ENCODE results near the gene DDX27.
A peak's percentile ranks its signal among the peaks of the same experiment; 100 is the strongest.

The DDX27 gene

DNA sequence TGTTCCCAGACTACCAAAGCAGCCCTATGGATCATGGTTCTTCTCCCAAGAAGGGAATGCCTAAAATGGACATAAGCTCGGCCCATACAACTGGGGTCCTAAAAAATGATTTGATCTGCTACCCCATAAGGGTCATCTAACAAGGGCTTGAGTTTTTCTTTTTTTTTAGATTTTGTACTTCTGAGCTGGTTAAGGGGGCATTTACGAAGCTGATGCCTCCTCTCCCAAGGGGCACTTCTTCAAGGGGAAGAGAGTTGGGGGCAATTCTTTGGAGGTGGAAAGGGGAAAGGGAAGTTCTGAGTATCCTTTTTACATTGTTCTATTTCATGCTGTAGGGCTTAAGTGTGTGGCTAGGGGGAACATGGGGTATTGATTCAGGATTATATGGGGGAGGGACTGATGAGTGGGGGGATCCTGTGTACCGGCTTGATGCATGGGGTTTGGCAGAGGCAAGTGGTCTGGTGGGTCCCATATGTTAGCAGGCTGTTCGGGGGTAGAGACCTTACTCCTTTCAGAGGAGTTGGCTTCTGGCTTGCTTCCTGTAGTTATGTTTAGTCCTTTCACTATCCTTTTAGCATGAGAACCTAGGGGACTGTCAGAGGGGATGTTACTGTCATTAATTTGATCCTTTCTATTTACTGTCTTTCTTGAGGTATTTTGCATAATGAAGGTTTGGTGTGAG is 66.7 kb downstream of the DDX27 start:
- 84% methylated on average over 4 of the region's 4 CpGs for WGBS
- Histone ChIP-seq H3K9me3 (ENCODE audit: insufficient read depth, low read depth, low read length) (no peaks in the 10 kb centered on the region), H3K9ac (ENCODE audit: low read depth, low read length) (peak overlapping the region; percentile 64; the same call in 1 of the 2 replicates), H3K27me3 (ENCODE audit: insufficient read depth, low read length) (no peaks in the 10 kb centered on the region), H3K36me3 (ENCODE audit: insufficient read depth, low read length) (peaks cover 99% of the 10 kb centered on the region), H3K4me3 (ENCODE audit: low read length) (peak overlapping the region; percentile 96; the same call in 1 of the 2 replicates), H3K27ac (ENCODE audit: low read depth, low read length) (peak overlapping the region; percentile 85), H3K4me1 (ENCODE audit: insufficient read depth, low read length) (peaks cover 23% of the 10 kb centered on the region)

DNA sequence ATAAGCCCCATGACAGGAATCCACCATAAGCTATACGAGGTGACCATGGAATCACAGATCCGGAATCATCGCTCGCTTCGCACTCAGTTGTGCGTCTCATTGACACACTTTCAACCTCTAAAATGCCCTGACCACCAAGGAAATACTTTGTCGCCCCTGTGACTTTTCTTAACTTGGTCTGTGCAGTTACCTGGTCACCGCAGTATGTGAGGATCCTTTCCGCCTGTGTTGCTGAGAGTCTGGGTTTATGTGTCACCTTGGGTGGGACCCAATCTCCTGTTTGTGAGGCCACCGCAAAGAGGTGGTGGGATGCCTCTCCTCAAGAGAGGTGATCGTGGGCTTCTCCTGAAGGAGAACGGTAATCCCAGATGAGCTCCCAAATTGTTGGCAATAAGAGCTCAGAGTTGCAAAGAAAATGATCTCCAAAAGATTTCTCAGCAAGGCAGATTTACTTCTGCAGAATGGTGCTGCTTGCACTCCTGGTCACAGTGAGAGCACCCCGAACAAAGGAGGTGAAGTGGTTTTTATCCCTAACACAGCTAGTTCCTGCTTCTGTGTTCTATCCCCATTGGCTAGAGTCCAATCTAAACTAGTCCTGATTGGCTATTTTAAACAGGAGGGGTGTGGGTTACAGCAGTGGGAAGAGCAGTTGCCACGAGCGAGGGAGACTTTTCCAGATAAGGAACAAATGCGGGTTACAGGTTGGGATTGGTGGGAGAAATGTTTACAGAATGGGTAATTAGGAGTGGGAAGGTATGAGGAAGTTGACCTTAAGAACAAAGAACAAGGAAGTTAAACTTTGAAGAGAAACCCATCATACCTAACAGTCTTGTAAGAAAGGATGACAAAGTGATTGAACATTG is 67.7 kb downstream of the DDX27 start:
- H3K4me3 ChIP-seq (ENCODE audit: low read length) = peak overlapping the region; percentile 96; the same call in 1 of the 2 replicates
- peaks cover 97% of the 10 kb centered on the region for H3K36me3 ChIP-seq (ENCODE audit: insufficient read depth, low read length)
- no peaks in the 10 kb centered on the region for H3K9me3 ChIP-seq (ENCODE audit: insufficient read depth, low read depth, low read length)
- H3K9ac ChIP-seq (ENCODE audit: low read depth, low read length) = peak overlapping the region; percentile 64; the same call in 1 of the 2 replicates
- no peaks in the 10 kb centered on the region for H3K27me3 ChIP-seq (ENCODE audit: insufficient read depth, low read length)
- peaks cover 23% of the 10 kb centered on the region for H3K4me1 ChIP-seq (ENCODE audit: insufficient read depth, low read length)
- peak overlapping the region; percentile 85 for H3K27ac ChIP-seq (ENCODE audit: low read depth, low read length)
- WGBS = 90% methylated on average over 16 of the region's 16 CpGs

DNA sequence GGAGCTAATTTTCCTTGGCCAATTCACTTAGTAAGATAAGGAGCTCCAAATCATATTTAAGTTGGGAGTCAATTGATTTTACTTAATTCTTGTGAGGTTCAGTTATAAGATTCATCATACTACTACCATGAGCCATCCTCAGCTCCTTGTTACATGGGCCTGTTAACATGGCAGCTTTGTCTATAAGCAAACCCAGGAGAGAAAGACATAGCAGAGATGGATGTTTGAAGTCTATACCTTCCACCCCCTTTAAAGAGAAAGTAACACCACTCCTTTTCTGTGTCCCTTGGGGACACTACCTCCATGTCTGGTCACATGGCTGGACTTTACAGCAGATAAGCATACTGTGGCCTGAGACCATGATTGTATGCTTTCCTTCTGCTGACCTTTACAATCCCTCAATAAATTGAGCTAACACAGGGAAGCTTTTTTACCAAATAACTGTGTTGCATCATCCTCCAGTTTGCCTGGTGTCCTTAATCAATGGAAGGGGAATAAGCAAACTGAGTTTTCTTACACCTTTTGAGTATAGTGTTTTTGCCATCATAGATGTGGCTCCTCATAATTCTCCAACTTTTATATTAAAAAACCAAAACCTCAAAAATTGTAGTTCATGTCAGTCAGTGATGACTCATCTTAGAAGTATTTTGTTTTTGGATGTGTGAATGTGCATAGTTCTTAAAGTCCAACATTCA is 68.5 kb downstream of the DDX27 start:
- peaks cover 89% of the 10 kb centered on the region for H3K36me3 ChIP-seq (ENCODE audit: insufficient read depth, low read length)
- H3K4me3 ChIP-seq (ENCODE audit: low read length) = no peak overlapping the region
- no peaks in the 10 kb centered on the region for H3K9me3 ChIP-seq (ENCODE audit: insufficient read depth, low read depth, low read length)
- H3K9ac ChIP-seq (ENCODE audit: low read depth, low read length) = peak overlapping the region; percentile 30; the same call in 1 of the 2 replicates
- no peaks in the 10 kb centered on the region for H3K27me3 ChIP-seq (ENCODE audit: insufficient read depth, low read length)
- peak overlapping the region; percentile 79 for H3K27ac ChIP-seq (ENCODE audit: low read depth, low read length)
- H3K4me1 ChIP-seq (ENCODE audit: insufficient read depth, low read length) = peaks cover 23% of the 10 kb centered on the region

DNA sequence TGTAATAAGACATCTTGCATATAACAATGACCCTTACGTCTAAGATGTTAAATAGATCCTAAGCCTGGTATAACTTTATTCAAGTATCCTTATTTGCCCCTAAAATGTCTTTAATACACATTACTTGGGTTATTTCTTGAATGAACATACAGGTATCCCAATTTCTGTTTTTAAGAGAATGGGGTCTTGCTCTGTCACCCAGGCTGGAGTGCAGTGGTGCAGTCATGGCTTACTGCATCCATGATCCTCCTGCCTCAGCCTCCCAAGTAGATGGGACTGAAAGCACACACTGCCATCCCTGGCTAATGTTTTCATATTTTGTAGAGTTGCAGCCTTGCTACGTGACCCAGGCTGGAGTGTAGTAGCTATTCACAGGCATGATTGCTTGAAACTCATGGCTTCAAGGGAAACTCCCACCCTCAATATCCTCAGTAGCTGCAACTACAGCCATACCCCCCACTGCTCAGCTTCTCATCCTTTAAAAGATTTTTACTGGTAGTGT is 69.1 kb downstream of the DDX27 start:
- H3K4me1 ChIP-seq (ENCODE audit: insufficient read depth, low read length) = peaks cover 23% of the 10 kb centered on the region
- H3K36me3 ChIP-seq (ENCODE audit: insufficient read depth, low read length) = peaks cover 83% of the 10 kb centered on the region
- H3K9ac ChIP-seq (ENCODE audit: low read depth, low read length) = peak overlapping the region; percentile 19; the same call in 1 of the 2 replicates
- no peak overlapping the region for H3K4me3 ChIP-seq (ENCODE audit: low read length)
- H3K27ac ChIP-seq (ENCODE audit: low read depth, low read length) = peak overlapping the region; percentile 79
- H3K9me3 ChIP-seq (ENCODE audit: insufficient read depth, low read depth, low read length) = no peaks in the 10 kb centered on the region
- 100% methylated on average over 2 of the region's 2 CpGs for WGBS
- H3K27me3 ChIP-seq (ENCODE audit: insufficient read depth, low read length) = no peaks in the 10 kb centered on the region

DNA sequence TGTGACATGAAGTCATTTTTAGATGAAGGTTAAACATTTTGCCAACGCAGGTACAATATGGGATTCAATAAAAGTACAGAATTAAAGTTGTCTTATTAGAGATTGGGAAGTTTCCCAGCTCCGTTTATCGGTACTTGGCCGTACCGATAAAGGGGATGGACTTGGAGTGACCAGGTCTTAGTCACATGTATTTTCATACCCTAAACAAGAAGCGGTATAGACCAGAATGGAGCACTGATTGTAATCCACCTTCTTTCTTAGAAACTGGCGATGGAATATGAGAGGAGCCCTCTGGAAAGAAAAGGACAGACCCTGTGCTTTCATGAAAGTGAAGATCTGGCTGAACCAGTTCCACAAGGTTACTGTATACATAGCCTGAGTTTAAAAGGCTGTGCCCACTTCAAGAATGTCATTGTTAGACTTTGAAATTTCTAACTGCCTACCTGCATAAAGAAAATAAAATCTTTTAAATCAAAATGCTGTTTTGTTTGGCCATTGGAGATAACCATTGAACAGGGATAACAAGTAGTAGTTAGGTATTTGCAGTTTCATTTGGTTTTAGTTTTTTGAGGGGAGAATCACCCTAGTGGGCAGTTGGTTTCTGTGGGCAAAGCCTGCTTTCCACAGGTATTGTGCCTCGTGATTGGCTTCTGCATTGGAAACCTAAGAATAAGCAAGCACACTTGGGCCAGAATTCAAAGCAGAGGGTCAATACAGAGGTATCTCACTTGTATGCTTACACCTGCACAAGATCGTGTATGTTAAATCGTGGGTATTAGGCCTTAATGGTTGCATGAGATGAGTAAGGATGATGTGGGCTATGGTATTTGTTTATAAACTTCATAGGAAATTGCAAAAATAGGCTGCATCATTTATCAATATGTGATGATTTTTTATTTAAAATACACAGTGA is 69.8 kb downstream of the DDX27 start:
- 93% methylated on average over 10 of the region's 10 CpGs for WGBS
- H3K27me3 ChIP-seq (ENCODE audit: insufficient read depth, low read length) = no peaks in the 10 kb centered on the region
- H3K9me3 ChIP-seq (ENCODE audit: insufficient read depth, low read depth, low read length) = no peaks in the 10 kb centered on the region
- H3K4me3 ChIP-seq (ENCODE audit: low read length) = no peak overlapping the region
- H3K36me3 ChIP-seq (ENCODE audit: insufficient read depth, low read length) = peaks cover 75% of the 10 kb centered on the region
- H3K27ac ChIP-seq (ENCODE audit: low read depth, low read length) = peak overlapping the region; percentile 79
- H3K4me1 ChIP-seq (ENCODE audit: insufficient read depth, low read length) = peaks cover 23% of the 10 kb centered on the region
- H3K9ac ChIP-seq (ENCODE audit: low read depth, low read length) = peak overlapping the region; percentile 19

DNA sequence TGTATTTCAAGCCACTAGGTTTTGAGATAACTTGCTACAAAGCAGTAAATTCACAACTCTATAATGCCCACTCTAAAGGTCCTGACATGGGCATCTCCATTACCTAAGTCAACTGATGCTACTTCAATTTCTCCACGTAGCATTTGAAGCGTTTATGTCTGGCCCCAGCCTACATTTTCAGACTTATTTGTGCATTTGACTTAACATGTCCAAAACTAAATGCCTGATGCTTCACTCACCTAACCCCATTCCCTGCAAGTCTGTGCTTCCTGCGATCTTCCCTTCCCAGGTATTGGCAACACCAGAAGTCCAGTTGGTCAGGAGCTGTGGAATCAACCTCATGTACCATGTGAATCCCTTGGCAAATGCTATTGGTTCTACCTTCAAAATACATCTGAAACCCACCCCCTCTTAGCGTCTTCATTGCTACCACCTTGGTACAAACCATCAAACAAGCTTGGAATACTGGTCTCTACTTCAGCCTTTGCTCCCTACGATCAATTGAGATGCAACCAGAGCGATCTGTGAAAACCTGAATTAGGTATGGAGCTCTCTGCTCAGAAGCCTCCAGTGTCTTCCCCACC is 71.5 kb downstream of the DDX27 start:
- peak overlapping the region; percentile 50; the same call in 1 of the 2 replicates for H3K27ac ChIP-seq (ENCODE audit: low read depth, low read length)
- H3K36me3 ChIP-seq (ENCODE audit: insufficient read depth, low read length) = peaks cover 60% of the 10 kb centered on the region
- no peaks in the 10 kb centered on the region for H3K9me3 ChIP-seq (ENCODE audit: insufficient read depth, low read depth, low read length)
- H3K9ac ChIP-seq (ENCODE audit: low read depth, low read length) = no peak overlapping the region
- no peaks in the 10 kb centered on the region for H3K27me3 ChIP-seq (ENCODE audit: insufficient read depth, low read length)
- H3K4me3 ChIP-seq (ENCODE audit: low read length) = no peak overlapping the region
- H3K4me1 ChIP-seq (ENCODE audit: insufficient read depth, low read length) = peaks cover 20% of the 10 kb centered on the region
- WGBS = 82% methylated on average over 6 of the region's 6 CpGs

DNA sequence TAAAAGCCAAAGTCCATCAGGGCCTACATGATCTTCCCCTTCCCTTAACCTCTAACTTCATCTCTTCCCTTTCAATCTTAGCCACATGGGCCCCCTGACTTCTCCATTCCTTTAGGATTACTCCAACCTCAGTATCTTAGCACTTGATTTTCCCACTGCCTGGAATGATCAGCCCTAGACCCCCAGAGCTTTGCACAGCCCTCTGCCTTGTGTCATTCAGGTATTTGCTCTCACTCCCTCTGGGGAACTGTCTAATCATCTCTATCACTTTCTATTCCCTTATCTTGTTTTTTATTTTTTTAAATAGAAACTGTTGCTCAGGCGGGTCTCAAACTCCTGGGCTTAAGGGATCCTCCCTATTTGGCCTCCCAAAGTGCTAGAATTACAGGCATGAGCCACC is 72.0 kb downstream of the DDX27 start:
- Histone ChIP-seq H3K4me3 (ENCODE audit: low read length) (no peak overlapping the region), H3K27me3 (ENCODE audit: insufficient read depth, low read length) (no peaks in the 10 kb centered on the region), H3K9me3 (ENCODE audit: insufficient read depth, low read depth, low read length) (no peaks in the 10 kb centered on the region), H3K27ac (ENCODE audit: low read depth, low read length) (peak overlapping the region; percentile 43; the same call in 1 of the 2 replicates), H3K9ac (ENCODE audit: low read depth, low read length) (no peak overlapping the region), H3K36me3 (ENCODE audit: insufficient read depth, low read length) (peaks cover 57% of the 10 kb centered on the region), H3K4me1 (ENCODE audit: insufficient read depth, low read length) (peaks cover 15% of the 10 kb centered on the region)
- WGBS = 100% methylated on average over 1 of the region's 1 CpG

DNA sequence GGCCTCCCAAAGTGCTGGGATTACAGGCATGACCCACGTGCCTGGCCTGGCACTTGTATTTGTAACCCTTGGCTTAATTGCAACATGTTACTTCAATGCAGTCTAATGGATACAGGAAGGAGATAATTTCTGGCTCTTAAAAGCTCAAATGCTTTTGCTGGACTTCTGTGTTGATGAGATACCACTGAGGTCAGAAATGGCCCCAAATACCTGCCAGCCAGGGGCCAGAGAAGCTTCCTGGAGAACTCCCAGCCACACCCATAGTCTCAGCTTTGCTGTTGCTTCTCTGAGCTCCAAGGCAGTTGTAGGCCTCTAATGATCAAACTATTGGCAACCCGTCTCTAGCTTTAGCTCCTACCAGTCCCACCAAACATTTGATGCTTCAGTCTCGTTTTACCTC is 72.8 kb downstream of the DDX27 start:
- H3K27me3 ChIP-seq (ENCODE audit: insufficient read depth, low read length) = no peaks in the 10 kb centered on the region
- peaks cover 49% of the 10 kb centered on the region for H3K36me3 ChIP-seq (ENCODE audit: insufficient read depth, low read length)
- H3K4me3 ChIP-seq (ENCODE audit: low read length) = no peak overlapping the region
- peak overlapping the region; percentile 22; the same call in 1 of the 2 replicates for H3K27ac ChIP-seq (ENCODE audit: low read depth, low read length)
- no peaks in the 10 kb centered on the region for H3K9me3 ChIP-seq (ENCODE audit: insufficient read depth, low read depth, low read length)
- H3K9ac ChIP-seq (ENCODE audit: low read depth, low read length) = no peak overlapping the region
- H3K4me1 ChIP-seq (ENCODE audit: insufficient read depth, low read length) = peaks cover 7% of the 10 kb centered on the region
- 60% methylated on average over 3 of the region's 3 CpGs for WGBS

DNA sequence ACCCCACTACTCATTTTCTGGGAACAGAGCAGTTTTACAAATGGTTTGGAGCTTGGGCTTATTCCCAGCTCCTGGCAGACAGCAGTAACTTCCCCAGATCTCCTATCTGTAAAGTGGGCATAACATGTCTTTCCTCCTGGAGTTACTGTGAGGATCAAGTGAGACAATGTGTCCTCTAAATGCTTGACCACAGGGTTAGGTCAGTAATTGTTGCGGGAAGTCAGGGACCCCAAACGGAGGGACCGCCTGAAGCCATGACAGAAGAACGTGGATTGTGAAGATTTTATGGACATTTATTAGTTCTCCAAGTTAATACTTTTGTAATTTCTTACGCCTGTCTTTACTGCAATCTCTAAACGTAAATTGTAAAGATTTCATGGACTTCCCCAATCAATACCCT is 73.9 kb downstream of the DDX27 start:
- Histone ChIP-seq H3K36me3 (ENCODE audit: insufficient read depth, low read length) (peaks cover 37% of the 10 kb centered on the region), H3K4me3 (ENCODE audit: low read length) (no peak overlapping the region), H3K9ac (ENCODE audit: low read depth, low read length) (no peak overlapping the region), H3K9me3 (ENCODE audit: insufficient read depth, low read depth, low read length) (no peaks in the 10 kb centered on the region), H3K4me1 (ENCODE audit: insufficient read depth, low read length) (peaks cover 13% of the 10 kb centered on the region; the same call in 1 of the 2 replicates), H3K27me3 (ENCODE audit: insufficient read depth, low read length) (no peaks in the 10 kb centered on the region), H3K27ac (ENCODE audit: low read depth, low read length) (peak overlapping the region; percentile 58; the same call in 1 of the 2 replicates)
- WGBS = 77% methylated on average over 6 of the region's 6 CpGs
